Measurements from ENCODE around the gene STEAP4. TPM values are rescaled to one million over a fixed set of nuclear protein-coding genes. Genes with fewer than 3 reads are reported as not detected.

STEAP4 gene
- total and polyA plus RNA-seq, 12 donors = 5.1 to 64.9 (median 13.2) TPM

- H3K4me3 ChIP-seq = no peak overlapping the region
- 75 to 77% methylated on average over 10 of the region's 10 CpGs for WGBS, 2 donors
- DNase-seq (peak in 1 of 2 donors; percentile 18), ATAC-seq (peak in 6 of 8 donors; percentile 39 to 72 (median 50))
- H3K9me3 ChIP-seq = peaks cover 0 to 4% (median 0%) of the 10 kb centered on the region in 11 donors
- intact Hi-C loops (cut with DNase I) = no loop called here
- H3K4me1 ChIP-seq = peaks cover 0 to 13% (median 5%) of the 10 kb centered on the region in 9 donors
- no peak for TF ChIP-seq CTCF (IDR thresholded peaks at IDR 0.05)
- peak overlapping the region in 7 of 10 donors; percentile 21 to 66 (median 50) for H3K27ac ChIP-seq
- H3K27me3 ChIP-seq = no peaks in the 10 kb centered on the region
- H3K36me3 ChIP-seq = no peaks in the 10 kb centered on the region
These were observed 23.1 kb upstream of the STEAP4 start for GRCh38 chr7:88329532-88330463.

- no peak for TF ChIP-seq CTCF (IDR thresholded peaks at IDR 0.05)
- Histone ChIP-seq H3K4me1 (peaks cover 0 to 13% (median 5%) of the 10 kb centered on the region in 9 donors), H3K27ac (peak overlapping the region in 2 of 10 donors; percentile 3 to 33), H3K36me3 (no peaks in the 10 kb centered on the region), H3K4me3 (no peak overlapping the region), H3K27me3 (no peaks in the 10 kb centered on the region), H3K9me3 (peaks cover 0 to 4% (median 0%) of the 10 kb centered on the region in 11 donors)
- ATAC-seq (no peak), DNase-seq (no peak)
- intact Hi-C loops (cut with DNase I) = no loop called here
These were observed 22.1 kb upstream of the STEAP4 start for GRCh38 chr7:88328787-88329186.

- Histone ChIP-seq H3K4me3 (no peak overlapping the region), H3K9me3 (no peaks in the 10 kb centered on the region), H3K36me3 (no peaks in the 10 kb centered on the region), H3K27me3 (no peaks in the 10 kb centered on the region), H3K27ac (no peak overlapping the region), H3K4me1 (peaks cover 0 to 28% (median 0%) of the 10 kb centered on the region in 9 donors)
- DNase-seq = no peak
- intact Hi-C loops (cut with DNase I) = no loop called here
- ATAC-seq = no peak
- TF ChIP-seq CTCF (IDR thresholded peaks at IDR 0.05) = no peak
- WGBS, 2 donors = 90 to 92% methylated on average over 4 of the region's 4 CpGs
These were observed 18.0 kb upstream of the STEAP4 start for GRCh38 chr7:88324699-88325098.

GRCh38 chr7:88322151-88322550 is 15.5 kb upstream of the STEAP4 start:
- DNase-seq (no peak), ATAC-seq (peak in 5 of 8 donors; percentile 29 to 56 (median 50))
- 55 to 57% methylated on average over 3 of the region's 3 CpGs for WGBS, 2 donors
- Histone ChIP-seq H3K27me3 (no peaks in the 10 kb centered on the region), H3K4me3 (no peak overlapping the region), H3K27ac (peak overlapping the region in 2 of 10 donors; percentile 24 to 33), H3K9me3 (no peaks in the 10 kb centered on the region), H3K4me1 (peaks cover 0 to 25% (median 0%) of the 10 kb centered on the region in 9 donors), H3K36me3 (no peaks in the 10 kb centered on the region)
- intact Hi-C loops (cut with DNase I) = no loop called here
- no peak for TF ChIP-seq CTCF (IDR thresholded peaks at IDR 0.05)

Measured in heart right ventricle (tissue), 16 donors.